Renal pelvis (tissue), 4 donors: ENCODE data around the gene SRRT. TPM values are rescaled to one million over a fixed set of nuclear protein-coding genes. Genes with fewer than 3 reads are reported as not detected.
"Not testable (repeated sequence)": the region's sequence is repeated elsewhere in the genome, so short reads cannot be mapped to it uniquely, and the experiment has no call there.

Experiments used
- DNase-seq: peaks from one replicate; pipeline ENCODE4 v3.0.0-alpha.2; 2013
- polyA plus RNA-seq, 3 donors: library from polyadenylated mRNA; unstranded; fragments of 120-200 nt; gene quantifications; one replicate each; pipeline ENCODE4 v1.2.1, GENCODE V29; 2013; ENCODE audit not compliant: insufficient read length in 3 of 3

Gene SRRT
- polyA plus RNA-seq, 3 donors = 188 to 206 (median 191) TPM

DNA sequence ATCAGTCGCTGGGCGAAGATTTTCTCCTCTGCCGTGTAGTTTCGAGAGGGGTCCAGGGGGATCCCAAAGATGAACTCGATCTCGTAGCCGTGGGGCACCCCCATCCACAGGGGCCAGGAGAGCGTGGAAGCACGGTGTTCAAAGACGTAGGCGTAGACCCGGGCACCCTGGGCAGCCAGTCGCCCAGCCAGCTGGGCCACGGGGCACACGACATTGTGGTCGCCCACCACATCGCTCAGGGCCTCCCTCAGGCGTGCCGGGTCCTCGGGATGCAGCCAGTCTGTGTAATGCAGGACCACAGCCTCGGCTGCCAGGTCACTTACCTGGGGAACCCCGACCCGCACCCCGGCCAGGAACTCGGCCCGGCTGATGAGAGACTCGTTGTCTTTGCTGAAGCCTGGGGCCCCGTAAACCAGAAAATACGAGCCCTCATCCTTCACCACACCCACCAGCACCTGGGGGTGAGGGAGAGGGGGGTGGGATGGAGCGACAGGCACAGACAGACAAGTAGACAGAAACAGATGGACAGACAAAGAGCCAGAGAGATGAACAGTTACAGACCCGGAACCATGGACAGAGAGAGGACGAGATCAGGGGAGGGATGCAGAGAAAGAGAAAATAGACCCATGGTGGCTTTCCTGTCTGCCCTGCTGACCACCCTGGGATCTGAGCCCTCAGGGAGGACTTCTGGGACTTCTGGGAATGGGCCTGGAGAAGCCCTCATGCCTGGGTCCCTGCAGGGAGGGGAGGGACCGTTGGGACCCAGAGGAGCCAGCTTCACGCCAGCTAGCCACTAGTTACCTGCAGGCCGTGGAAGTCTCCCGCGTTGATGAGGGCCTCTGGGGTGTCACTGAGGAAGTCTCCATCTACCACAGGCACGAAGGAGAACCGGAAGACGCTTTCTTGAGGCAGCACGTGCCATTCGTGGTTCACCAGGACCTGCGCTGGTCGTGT lies 17.7 kb downstream of the SRRT start:
- no peak for DNase-seq

DNA sequence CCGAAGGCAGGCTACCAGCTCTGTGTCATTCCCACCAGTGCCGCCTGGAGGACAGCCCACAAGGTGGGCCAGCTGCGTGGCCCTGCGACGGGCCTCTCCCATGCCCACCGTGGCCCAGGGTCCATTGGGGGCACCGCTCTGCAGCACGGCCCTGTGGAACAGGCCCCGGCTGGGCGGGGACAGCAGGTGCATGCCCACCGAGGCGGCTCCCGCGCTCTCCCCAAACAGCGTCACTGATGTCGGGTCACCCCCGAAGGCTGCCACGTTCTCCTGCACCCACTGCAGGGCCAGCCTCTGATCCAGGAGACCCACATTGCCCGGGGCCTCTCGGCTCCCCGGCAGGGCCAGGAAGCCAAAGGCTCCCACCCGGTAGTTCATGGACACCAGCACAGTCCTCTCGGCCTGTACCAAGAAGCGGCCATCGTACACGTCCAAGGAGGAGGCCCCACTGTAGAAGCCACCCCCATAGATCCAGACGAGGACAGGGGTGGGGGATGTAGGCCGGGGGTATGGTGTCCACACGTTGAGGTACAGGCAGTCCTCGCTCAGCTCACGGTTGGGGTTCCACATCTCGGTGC lies 18.5 kb downstream of the SRRT start:
- no peak for DNase-seq

DNA sequence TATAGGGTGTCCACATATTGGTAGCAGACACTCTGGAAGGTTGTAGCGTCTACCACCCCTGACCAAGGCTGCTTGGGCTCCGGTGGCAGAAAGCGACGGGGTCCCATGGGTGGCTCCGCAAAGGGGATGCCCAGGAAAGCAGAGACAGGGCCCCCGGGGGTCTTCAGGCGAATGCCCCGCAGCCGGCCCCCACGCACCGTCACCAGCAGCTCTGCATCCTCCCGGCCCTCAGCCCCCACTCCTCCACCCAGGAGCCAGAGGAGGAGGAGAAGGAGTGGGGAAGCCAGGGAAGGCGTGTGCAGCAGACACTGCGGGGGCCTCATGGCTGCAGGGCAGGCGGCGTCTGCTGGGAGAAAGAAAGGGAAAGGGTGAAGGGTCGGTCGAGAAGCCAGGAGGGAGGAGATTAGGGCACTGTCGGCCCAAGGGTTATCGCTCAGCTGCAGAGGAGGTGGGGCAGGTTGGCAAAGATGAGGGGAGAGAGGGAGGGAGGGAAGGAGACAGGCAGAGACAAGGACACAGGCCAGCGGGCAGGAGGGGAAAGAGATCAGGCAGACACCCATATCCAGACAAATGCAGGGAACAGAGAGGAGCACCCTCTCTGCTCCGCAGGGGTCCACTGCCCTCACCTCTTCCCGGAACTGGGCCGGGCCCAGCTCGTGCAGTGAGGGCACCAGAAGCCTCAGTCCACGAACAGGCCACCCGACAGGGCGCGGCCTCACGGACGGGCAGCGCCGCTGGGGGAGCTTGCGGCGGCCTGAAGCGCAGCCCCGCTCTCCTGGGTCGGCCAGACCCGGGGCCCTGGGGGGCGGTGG lies 19.2 kb downstream of the SRRT start:
- no peak for DNase-seq

DNA sequence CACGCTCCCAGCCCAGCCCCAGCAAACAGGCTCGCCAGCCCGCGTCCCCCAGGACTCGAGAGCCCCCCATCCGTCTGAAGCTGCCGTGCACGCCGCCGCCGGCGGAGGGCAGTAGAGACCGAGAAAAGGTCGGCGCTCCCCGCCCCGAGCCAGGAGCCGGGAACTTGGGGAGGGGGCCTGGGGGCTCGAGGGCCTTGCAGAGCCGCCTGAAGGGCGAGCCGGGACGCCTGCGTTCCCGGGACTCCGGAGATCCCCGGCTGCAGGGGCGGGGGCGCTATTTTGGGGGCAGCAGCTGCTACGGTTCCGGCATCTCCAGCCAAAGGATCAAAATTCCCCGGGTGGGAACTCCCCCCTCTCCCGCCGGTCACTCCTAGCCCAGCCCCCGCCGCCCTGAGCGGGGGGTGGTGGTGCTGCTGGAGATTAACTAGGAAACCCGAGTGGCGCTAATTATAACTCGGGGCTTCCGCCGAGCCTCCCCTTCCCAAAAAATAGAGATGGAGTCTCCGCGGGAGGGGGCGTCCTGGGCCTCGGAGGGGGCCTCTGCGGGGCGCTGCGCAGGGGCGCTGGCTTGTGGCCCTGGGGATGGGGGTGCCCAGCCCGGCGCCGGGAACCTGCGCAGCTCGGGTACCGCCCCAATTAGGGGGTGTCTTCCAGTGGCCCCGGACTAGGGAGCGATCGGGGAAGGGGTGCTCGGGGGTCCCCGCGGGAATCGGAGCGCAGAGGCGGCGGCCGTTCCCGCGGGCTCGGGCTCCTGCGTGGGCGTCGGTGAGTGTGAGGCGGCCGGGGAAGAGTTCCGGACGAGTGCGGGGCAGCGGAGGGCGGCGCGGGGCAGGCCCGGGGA lies 20.2 kb downstream of the SRRT start:
- no peak for DNase-seq

DNA sequence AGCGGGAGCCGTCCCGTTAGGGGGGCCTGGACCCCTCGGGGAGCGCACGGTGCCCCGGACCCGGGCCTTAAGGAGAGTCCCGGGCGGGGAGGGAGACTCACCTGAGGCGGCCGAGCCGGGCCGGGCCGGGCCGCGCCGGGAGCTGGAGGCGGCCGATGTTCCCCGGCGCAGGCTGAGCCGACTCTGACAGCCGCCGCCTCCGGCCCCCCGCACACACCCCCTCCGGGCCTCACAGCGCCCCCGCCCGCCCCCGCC lies 20.7 kb downstream of the SRRT start, which contains the start of gene ACHE:
TSS of gene ACHE (minus strand) at position 188 of the 255 bp plus-strand sequence. CDS start 1,656 bp downstream, outside the sequence.
- no peak for DNase-seq

DNA sequence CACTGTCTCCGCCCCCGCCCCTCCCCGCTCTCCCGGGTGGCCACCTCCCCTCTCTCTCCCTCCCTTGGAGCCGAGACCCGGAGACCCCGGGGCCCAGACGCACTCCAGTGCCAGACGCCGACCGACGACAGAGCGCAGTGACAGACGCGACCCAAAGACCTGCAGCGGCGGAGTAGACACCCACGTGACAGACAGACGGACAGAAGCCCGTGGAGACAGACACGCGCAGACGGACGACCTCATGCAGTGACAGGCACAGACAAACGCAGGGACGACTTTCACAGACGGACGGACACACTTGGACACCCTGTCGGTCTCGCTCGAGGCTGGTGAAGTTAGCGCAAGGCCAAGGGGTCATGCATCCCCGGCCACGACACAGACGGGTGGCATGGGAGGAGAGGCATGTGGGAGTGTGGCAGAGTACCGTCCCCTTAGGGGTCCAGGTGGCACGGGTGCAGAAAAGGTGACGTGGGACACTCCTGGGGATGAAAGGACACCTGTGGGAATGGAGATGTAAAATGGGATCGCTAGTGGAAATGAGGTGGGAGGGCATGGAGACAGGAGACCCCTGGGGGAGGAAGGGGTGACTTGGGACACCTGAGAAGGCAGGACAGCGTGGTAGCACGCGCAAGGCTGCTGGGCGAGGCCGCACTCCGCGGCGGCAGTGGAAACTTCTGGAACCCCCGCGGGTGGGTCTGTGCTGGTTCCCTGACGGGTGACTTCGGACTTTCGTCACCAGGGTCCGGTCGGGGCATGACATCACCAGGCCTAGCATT lies 21.2 kb downstream of the SRRT start:
- DNase-seq = no peak

DNA sequence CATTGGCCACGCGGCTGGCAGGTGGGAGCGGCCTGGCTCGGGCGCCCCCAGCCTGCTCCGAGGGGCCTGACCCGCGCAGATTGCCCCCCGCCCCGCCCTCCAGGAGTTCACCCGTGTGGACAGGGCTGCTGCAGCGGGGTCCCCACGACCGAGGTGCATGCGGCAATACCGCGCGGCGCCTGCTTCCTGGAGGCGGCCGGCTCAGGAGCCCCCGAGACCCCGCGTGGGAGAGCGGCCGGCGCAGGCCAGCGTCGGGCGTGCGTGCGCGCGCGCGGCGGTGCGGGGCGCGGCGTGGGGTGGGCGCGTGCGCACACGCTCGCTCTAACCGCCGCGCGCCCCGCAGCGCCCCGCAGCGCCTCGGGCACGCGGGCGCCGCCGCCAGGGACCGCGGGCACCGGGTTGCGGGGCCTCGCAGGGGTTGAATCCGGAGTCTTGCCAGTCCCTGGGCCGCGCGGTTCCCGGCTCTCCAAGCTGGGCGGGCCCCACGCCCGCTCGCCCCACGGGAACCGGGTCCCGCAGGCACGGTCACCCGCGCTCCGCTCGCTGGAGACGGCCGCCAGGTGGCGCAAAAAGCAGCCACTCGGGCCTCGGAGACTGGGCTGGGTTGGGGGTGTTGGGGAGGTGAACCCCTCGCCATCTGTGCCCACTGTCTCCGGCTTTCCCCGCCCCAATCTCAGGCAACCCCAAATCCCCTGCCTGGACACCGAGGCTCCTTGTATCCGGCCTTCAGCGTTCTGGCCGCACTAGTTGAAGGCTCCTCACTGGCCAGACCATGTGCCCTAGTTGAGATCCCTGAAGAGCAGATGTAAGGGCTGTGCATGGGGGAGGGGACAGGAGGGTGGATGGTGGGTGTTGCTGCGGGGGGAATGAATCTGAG lies 22.1 kb downstream of the SRRT start:
- no peak for DNase-seq

DNA sequence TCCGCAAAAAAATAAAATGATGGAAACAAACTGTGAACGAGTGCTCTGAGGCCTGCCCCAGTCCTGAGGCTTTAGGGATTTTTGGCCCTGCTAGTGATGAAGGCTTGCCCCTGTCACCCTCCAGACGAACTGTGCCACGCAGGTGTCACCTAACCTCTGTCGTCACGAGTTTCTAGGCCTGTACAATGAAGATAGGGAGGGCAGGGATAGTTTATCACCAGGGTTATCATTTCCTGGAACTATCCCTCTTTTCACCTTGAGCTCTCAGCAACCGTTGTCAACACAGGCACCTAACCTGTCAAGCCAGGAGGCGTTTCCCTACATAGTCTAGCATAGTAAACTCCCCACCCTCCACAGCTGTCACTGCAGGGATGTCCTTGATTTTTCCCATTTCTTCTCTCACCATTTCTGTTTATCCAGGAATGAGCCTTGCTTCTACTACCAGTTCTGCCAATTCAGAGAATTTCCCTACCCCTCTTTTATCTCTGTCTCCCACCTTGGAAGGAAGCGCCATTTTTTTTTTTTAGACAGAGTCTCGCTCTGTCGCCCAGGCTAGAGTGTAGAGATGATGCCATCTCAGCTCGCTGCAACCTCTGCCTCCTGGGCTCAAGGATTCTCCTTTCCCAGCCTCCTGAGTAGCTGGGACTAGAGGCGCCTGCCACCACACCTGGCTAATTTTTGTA lies 23.0 kb downstream of the SRRT start:
- DNase-seq = no peak

DNA sequence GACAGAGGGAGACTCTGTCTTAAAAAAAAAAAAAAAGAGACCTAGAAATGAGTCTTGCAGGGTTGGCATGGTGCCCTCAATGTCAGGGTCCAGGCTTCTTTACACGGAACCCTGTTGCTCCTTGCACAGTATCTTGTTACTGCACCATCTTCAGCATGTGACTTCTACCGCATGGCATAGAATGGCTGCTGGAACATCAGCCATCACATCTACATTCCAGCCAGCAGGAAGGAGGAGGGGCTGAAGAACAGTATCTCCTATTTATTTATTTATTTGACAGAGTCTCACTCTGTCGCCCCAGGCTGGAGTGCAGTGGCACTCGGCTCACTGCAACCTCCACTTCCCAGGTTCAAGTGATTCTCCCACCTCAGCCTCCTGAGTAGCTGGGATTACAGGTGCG lies 24.5 kb downstream of the SRRT start:
- no peak for DNase-seq

DNA sequence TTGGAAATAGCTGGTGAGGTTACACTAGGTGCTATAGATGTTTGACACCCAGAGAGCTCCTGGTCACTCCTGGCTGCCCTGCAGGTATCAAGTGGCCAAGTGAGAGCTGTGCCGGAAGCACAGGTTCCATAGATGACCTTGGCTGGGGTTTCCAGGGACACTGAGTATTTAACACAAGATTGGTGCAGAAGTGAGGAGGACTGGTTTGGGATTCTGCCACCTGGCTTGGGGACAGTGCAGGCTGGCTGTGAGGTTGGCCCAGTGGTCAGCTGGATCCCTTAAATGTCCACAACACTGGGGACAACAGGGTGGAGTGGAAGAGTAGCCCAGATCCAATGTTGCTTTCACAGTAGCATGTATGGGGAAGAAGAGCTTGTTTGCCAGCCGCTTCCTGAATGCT lies 26.1 kb downstream of the SRRT start:
- no peak for DNase-seq

DNA sequence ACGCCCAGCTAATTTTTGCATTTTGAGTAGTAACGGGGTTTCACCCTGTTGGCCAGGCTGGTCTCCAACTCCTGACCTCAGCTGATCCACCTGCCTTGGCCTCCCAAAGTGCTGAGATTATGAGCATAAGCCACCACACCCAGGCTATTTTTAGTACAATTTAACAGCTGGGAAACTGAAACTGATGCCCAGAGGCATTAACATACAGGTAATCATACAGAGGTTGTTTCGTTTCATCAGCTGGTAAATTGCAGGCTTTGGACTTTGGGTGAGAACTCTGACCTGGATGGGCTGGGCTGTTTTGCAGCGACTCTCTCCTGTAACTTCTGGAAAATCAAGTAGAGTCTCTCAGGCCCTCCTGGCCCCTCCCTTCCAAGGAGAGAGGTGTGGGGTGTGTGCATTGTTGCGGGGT lies 27.0 kb downstream of the SRRT start:
- no peak for DNase-seq

DNA sequence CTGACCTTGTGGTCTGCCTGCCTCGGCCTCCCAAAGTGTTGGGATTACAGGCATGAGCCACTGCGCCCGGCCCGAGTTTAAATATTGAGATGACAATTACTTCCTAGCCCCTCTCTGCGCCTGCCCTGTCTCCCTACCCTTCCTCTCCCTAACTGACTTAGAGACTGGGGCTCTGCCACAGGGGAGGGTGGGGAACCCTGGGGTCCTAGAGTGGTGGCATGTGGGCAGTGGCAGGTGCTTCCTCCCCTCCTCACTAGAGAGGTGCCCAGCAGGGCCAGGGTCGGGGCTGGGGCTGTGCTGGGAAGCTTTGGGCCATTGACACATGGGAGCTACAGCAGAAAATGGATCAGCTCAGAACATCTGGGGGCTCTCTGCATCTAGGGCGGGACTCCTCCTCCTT lies 27.7 kb downstream of the SRRT start:
- no peak for DNase-seq

DNA sequence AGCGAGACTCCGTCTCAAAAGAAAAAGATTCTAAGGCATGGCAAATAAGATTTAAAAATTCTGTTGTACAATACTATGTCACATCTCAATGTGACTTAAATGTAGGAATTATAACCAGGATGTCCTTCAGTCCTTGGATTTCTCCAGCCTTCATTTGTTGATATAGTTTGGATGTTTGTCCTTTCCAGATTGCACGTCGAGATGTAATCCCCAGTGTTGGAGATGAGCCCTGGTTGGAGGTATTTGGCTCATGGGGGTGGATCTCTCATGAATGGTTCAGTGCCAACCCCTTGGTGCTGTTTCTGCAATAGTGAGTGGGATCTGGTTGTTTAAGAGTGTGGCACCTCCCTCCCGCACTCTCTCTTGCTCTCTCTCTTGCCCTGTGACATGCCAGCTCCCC lies 33.6 kb downstream of the SRRT start:
- DNase-seq = no peak

DNA sequence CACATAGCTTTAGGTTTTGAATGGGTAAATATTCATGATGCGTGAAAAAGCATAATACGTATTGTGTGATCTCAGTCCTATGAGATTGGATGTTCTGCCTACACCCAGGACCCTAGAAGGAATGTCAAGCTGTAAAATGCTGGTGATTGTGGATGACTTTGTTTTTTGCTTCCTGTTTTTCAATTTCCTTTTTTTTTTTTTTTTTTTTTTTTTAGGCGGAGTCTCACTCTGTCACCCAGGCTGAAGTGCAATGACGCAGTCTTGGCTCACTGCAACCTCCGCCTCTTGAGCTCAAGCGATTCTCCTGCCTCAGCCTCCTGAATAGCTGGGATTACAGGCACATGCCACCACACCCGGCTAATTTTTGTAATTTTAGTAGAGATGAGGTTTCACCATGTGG lies 35.5 kb downstream of the SRRT start:
- DNase-seq = not testable (repeated sequence)

DNA sequence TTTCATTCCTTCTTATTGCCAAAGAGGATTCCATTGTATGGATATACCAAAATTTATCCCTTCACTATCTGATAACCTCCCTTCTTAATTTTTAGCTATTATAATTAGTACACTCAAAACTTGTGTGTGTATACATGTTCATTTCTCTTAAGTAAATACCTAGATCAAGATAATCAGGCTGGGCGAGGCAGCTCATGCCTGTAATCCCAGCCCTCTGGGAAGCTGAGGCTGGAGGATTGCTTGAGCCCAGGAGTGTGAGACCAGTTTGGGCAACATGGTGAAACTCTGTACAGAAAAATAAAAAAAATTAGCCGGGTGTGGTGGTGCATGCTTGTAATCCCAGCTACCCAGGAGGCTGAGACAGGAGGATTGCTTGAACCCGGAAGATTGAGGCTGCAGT lies 36.6 kb downstream of the SRRT start:
- DNase-seq = no peak

DNA sequence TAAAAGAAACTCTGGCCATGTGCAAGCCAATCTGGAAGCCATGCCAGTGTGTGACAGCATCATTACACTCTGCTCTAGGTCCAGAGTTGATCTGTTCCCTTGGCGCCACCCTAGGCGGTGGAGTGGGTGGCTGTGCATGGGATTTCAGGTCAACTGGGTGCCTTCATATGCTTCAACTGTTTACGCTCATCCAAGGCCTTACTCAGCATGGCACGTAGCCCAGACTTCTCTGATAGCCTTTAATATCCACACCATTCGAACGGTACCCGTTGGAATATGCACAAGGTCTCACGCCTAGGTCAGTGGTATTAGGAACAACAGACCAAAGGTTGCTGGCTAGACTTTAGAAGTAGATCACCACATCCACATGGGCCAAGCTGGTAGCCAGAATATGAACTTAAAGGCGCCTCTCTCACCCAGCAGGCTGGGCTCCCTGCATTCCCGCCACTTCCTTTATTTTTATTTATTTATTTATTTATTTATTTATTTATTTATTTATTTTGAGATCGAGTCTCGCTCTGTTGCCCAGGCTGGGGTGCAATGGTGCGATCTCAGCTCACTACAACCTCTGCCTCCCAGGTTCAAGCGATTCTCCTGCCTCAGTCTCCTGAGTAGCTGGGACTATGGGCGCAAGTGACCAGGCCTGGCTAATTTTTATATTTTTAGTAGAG lies 39.4 kb downstream of the SRRT start:
- no peak for DNase-seq

DNA sequence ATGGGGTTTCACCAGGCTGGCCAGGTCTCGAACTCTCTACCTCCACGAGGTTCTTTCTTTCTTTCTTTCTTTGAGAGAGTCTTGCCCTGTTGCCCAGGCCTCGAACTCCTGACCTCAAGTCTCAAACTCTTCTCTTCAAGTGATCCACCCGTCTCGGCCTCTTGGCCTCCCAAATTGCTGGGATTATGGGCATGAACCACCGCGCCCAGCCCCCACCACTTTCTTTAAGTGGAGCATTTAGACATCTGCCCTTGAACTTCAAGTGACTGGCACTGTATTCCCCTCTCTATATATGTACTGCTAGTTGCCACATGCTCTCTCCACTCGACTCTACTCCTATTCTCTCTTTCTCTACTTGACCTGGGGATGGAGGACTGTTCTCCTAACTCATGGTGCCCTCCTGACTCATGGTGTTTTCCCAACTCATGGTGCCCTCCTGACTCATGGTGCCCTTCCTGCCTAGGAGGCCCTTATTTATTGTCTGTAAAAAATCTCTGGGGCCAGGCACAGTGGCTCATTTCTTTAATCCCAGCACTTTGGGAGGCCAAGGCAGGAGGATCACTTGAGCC lies 40.1 kb downstream of the SRRT start:
- no peak for DNase-seq

DNA sequence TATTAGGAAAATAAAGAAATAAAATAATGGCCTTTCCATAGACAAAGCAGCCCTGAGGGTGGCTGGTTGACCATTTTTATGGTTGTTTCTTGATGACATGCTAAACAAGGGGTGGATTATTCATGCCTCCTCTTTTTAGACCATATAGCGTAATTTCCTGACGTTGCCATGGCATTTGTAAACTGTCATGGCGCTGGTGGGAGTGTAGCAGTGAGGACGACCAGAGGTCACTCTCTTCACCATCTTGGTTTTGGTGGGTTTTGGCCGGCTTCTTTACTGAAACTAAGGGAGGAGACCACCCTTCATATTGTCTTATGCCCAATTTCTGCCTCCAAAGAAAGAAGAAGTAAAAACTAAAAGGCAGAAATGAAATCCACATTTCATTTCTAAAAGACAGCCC lies 44.4 kb downstream of the SRRT start:
- DNase-seq = not testable (repeated sequence)
